ENCODE data around the gene DCTD. TPM values are rescaled to one million over a fixed set of nuclear protein-coding genes. Genes with fewer than 3 reads are reported as not detected.

The DCTD gene
- total and polyA plus RNA-seq, 2 experiments from 2014 or later: 39.3 to 40.3 TPM

- no peak for TF ChIP-seq ZNF462 (CRISPR knock-in tag; IDR thresholded peaks at IDR 0.05)
- TF ChIP-seq JUNB (IDR thresholded peaks at IDR 0.05; ENCODE audit: unreplicated experiment): no peak
- no peak for TF ChIP-seq REST (IDR thresholded peaks at IDR 0.05; ENCODE audit: unreplicated experiment)
- no peak for TF ChIP-seq STAT1 (IDR thresholded peaks at IDR 0.05; ENCODE audit: unreplicated experiment)
- TF ChIP-seq EZH2 (IDR thresholded peaks at IDR 0.05; ENCODE audit: low read depth, unreplicated experiment): no peak
- TF ChIP-seq POLR2AphosphoS5 (IDR thresholded peaks at IDR 0.05; ENCODE audit: low read depth): no peak
- TF ChIP-seq CREB1 (CRISPR knock-in tag; IDR thresholded peaks at IDR 0.05; ENCODE audit: low read depth): no peak
- TF ChIP-seq ZNF114 (CRISPR knock-in tag; IDR thresholded peaks at IDR 0.05): no peak
Observed at GRCh38 chr4:182856862-182857261, 60.3 kb downstream of the DCTD start (continued).
